Activated T-helper 9 cell treated with anti-CD3 and anti-CD28 coated beads, Interleukin-2, amount 50 U/mL, for 16 hours (primary cell): ENCODE measurements around the gene PBX3.
"Not testable (repeated sequence)": the region's sequence is repeated elsewhere in the genome, so short reads cannot be mapped to it uniquely, and the experiment has no call there.

ENCODE experiments used
- DNase-seq: peaks from one replicate; pipeline ENCODE4 v3.0.0-alpha.2; 2020; ENCODE audit warnings: low read depth

Gene PBX3

DNA sequence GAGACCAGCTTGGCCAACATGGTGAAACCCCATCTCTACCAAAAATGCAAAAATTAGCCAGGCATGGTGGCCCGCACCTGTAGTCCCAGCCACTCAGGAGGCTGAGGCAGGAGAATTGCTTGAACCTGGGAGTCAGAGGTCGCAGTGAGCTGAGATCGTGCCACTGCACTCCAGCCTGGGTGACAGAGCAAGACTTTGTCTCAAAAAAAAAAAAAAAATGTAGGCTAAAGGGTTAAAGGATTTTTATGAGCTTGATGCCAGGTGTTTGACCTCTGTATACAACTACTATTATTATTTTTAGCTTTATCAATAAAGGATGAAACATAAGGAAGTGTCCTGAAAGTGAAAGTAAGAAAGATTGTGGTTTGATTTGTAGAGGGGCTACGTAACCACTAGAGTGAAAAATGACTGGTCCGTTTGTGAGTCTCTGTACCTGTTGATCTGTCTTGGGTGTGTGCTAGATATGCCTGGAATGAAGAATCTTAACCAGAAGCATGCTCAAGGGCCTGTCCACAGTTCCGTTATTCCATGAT is 76.8 kb downstream of the PBX3 start:
- not testable (repeated sequence) for DNase-seq

DNA sequence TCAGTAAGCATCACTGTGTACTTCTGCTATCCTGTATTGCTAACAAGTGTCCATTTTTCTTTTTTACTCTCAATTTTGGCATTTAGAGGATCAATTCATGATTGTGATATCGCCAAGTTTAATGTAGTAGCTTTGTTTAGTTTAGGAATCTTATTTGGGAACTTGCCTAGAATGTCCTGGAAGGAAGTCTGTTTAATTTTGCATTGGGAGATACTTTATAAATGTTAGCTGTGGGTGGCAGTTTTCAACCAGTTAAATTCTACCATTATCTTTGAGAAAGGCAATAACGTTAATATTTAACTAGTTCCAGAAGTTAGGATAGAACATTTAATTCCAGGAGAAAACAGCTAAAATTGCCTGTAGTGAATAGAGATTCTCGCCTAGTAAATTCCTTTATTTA is 78.6 kb downstream of the PBX3 start:
- DNase-seq = no peak

DNA sequence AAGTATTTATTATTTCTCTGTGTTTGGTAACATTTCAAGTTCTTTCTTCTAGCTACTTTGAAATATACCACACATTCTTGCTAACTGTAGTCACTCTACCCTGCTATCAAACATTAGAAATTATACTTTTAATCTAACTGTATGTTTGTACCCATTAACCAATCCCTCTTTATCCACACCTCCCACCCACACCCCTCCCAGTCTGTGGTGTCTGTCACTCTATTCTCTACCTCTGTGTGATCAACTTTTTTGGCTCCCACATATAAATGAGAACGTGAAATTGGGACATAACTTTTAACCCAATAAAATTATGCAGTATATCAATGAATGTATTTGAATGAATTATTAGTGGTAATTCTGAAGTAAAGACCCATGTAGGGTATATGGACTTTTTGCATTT is 79.7 kb downstream of the PBX3 start:
- no peak for DNase-seq

DNA sequence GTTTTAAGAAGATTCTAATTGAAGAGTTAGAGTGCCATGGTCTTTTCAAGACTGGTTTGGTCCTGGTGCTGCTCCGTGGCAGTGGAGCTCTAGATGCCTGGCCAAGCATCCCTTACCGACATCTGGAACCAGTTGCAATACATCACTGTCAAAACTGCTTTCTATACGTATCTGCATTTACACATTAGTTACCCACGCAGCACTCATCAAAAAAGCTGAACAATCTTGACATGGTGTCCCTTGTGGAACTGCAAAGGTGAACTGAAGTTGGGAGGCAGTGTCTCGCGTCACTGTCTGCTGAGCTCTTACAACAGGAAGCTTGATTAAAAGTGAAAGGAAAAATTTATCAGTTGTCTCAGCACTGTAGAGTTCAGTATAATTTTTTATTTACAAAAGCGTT is 82.6 kb downstream of the PBX3 start:
- DNase-seq = no peak

DNA sequence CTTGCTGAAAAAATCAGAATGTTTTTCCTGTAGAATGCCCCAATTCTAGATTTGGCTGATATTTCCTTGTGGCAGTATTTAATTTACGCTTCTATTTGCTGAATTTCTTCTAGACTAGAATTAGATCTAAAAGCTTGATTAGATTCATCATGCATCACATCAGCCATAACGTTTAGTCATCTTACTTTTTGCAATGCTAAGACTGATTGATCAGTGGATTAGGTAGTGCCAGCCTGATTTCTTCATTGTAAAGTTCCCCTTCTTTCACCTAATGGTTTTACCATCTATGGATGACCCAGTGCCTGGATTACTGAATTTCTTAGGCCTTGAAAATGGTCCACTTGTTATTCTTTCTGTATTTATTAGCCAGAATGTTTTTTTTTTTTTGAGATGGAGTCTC is 83.9 kb downstream of the PBX3 start:
- no peak for DNase-seq

DNA sequence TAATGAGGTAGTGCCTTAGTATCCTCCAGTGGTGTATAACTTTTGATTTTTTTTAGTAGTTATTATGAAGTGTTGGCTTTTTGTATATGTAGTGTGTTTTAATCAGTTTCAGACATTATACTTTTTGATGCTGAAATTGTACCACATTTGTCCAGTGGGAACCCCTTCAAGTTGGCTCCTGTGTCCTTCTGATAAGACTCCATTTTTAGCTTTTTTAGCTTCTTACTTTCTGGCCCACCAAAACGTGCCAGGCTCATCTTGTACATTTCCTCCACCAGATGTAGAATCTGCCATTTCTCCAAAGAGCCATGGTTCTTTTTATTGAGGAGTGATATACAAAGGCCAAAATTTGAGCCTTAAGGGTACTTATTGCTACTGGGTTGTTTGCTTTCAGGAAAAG is 84.4 kb downstream of the PBX3 start:
- no peak for DNase-seq

DNA sequence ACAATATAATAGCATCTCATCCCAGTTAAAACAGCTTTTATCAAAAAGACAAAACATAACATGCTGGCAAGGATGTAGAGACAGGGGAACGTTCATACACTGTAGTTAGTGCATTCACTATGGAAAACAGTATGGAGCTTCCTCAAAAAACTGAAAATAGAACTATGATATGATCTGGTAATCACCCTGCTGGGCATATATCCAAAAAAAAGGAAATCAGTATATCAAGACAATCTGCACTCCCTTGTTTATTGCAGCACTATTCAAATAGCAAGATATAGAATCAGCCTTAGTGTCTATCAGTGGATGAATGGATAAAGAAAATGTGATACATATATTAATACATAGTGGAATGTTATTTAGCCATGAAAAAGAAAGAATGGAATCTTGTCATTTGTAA is 88.5 kb downstream of the PBX3 start:
- no peak for DNase-seq

DNA sequence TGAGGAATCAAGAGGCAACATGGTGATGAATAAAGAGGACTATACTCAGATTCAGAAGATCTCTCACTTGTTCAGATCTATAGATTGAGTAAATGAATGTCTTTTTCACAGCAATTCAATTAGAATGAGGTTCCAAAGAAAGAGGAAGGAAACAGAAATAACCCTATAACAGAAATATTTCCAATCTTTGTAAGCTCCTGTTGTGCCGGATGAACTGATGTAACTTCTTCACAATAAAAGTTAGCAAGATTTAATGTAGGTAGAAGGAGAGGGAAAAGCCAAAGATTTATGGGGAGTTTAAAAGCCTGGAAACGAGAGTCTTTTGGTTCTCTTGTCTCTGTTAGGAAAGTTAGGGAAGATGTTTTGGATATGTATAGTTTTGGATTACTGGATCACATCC is 92.1 kb downstream of the PBX3 start:
- no peak for DNase-seq

DNA sequence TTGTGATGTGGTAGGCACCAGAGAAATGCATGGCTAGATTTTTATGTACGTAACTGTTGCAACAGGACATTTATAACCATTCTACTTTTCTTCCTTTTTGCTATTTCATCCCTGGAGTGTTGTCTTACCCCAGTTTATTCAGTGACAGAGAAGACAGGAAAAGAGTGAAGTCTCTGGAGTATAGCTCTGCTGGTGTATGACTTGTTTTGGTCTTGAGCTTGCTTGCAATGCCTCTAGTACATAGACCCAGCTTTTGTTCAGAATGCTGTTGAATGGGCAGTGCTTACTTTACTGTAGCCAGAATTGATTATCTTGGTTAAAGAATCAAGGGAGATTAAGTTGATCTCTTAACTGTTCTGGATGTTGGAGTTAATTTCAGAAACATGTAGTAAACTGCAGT is 94.3 kb downstream of the PBX3 start:
- no peak for DNase-seq

DNA sequence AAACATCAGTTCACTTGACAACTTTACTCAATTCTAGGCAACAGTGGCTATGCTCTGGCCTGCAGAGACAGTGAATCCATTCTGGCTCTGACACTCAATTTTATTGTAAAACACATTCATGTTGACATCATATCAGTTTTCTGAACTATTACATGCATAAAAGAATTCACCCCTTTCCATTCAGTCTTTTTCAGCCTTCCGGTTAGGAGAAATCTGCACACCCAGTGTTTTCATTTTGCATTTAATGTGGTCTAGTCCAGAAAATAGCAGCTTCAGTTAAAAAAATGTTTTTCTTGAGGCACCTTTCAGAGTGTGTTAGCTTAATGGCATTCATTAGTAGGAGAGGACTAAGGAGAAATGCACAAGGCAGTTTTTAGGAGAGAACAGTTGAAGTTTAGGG is 95.1 kb downstream of the PBX3 start:
- DNase-seq = no peak

DNA sequence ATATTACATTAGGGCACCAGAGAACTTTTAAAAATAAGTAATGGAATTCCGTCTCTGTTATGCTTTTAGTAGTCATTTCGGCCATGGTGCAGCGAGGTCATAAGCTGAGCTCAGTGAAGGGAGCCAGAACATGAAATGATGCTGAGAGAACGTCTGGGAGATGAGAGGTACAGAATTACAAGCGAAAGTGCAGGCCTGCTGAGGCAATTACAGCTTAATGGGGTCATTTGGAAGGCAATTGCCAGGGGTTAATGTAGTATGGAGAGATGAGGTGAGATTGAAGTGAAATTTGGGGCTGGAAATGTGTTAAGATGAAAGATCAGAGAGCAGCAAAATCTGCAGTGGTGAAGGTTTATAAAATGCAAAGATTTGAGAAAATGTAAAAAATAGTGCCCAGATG is 96.5 kb downstream of the PBX3 start:
- DNase-seq = no peak

DNA sequence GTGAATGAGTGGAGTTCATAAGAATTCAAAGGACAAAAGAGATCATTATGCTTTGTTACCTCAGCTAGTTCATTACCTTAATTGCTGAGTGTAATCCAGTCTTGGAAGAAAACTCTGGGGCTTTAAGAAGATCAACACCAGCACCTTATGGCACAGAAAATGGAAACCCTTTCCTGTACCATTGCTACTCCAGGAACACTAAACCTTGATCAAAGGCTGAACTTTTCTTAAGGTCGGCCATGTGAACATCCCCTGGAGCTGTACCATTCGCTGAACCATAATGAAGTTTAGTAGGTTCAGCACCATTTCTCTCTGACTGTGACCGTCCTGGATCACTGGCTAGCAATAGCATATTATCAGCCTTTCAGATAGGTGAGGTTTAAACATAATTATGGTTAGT is 97.4 kb downstream of the PBX3 start:
- no peak for DNase-seq

DNA sequence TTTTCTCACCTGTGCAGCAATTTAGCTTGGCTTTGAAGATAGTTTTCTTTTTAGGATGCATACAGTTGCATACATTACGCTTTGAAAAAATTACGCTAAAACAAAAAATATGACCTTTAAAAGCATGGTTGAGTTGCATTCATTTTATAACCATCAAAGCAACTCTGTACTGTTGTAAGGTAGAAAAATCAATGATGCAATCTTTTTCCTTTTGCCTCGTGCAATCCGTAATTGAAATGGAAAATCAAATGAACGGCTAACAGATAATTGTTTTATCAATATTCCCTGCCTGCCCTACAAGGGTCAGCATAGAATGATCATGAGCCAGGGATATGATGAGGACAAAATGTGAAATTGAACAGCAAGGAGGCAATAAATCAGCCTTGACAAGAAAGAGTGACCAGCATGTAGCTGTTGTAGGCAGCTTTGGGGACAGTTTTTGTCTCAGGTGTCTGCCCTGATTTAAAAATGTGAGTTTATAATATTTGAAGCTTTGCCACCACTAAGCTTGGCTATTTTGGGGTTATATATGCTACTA is 98.2 kb downstream of the PBX3 start:
- DNase-seq = no peak

DNA sequence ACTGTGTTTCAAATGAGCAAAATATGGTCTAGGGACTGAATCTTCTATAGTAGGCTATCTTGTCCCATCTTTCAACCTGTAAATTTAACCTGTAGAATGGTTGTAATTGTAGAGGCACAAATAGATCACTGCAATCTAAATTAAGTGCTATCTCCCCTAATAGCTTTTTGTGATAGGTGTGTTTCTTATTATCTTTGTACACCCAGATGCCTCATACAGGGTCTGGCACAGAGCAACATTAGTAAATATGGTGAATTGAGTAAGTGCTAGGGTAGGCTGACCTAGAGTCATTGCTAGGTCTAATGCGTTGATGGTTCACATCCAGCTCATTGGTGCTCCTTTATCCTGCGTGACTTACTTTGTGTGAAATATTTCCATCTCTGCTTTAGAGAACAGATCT is 100.6 kb downstream of the PBX3 start:
- DNase-seq = no peak

DNA sequence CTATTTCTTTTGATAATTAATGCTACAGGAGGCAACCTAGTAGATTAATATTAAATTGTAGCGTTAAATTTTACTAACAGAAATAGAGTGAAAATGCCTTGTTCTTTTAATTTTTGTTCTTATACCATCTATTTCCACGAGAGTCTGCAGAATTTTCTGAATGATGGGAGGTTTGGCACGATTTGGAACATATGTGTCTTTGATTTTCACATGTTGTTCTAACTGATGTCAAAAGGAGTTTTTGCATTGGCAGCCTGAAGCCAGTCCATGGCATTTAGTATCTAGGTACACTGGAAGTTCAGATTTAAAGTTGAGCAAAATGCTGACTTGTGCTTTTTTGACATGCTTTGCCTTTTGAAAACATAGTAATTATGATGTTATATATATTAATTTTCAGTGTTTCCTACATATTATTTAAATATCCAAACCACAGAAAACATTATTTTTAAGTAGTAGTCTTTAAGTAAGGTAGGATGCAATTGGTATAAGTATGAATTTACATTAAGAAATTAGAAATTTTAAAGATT is 103.0 kb downstream of the PBX3 start:
- DNase-seq = no peak

DNA sequence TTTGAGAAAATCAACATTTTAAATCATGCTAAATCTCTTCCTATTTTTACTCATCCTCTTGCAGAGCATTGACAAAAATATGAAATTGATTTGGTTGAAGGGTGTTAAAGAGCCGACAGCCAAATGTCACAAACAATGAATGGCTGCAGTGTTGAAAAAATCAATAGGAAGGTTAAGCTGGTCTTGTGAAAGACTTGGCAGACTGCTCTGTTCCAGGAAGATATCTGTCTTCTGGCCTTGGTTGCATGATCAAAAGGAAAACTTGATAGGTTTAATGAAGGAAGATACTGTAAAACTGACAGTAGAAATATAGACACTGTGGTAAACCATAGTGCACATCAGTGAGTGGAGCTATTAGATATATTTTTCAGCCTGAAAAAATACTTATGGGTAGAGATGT is 103.6 kb downstream of the PBX3 start:
- no peak for DNase-seq

DNA sequence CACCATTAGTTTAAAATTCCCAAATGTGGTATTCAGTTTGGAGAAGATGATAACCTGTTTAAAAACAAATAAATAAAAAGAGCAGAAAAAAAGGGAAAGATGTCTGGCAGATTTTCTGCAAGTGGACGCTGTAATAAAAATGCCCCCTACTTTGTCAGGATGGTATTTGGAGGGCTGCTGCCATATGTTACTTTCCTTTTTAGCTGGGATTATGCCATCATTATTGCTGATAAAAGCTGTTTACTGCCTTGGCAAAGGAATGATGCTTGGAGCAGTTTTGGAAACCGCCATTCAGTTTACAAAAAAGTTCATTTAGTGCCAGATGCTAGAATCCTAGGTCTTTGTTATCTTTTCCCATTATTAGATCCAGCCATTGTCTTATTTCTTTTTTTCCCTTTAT is 104.8 kb downstream of the PBX3 start:
- DNase-seq = no peak

DNA sequence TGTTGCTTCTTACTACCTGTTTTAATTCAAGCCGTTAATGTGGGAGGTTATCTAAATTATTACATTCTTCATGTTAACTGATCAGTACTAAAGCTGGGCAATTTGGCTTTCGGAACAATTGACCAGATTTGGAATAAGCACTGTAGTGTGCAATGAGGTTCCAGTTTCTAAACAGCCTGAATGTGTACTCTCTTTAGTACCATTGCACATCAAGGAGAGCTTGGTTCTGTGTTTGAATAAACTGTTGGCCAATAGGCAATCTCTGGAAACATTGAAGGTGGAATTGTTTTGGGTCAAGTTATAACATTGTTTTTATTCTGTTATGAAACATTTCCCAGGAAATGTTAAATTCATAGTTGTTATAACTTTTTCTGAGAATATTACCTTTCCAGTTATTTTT is 105.2 kb downstream of the PBX3 start:
- no peak for DNase-seq

DNA sequence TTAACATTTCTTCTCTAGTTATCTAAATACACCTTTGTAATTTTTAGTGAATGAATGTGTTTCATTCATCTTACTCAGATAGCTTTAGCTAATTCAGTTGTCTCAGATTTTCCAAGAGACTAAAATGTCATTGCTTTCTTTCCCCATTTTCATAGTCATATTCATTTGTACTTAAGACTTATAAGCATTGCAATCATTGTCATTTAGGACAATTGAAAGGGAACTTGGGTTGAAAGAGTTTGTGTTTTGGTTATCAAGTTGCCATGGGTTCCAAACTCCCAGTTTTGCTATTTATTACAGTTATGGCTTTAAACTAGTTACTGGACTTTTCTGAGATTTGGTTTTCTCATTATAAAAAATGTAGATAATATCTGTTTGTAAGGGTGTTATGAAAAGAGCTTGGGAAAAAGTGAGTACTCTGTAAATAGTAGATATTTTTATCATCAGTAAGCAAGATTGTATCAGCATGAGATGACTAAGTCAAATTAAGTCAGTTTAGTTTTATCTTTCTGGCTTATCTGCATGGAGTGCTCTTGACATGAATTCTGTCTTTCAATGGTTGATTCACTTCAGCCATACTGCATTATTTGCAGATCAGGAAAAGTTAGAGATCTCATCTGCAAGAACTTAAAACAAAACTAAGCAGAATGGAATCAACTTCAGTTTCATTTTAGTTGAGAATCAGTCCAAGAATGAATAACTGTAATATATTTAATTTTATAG is 107.5 kb downstream of the PBX3 start:
- no peak for DNase-seq

DNA sequence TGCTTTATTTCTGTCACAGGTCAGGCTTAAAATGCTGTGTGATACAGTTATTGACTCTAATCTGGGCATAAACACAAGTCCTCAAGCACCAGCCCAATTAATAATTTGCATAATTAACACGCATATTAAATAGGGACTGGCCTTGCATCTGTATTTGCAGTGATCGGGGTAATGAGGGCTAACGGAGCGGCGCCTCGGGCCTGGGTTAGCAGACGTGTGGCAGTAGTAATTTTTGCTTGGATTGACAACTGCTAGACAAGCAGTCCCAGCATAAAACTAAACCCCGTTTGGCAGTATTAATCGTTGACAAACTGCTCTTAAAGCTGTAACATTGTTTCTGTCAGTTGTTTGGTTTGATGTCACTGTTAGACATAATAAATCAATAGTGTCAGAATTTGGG is 109.2 kb downstream of the PBX3 start:
- DNase-seq = no peak

DNA sequence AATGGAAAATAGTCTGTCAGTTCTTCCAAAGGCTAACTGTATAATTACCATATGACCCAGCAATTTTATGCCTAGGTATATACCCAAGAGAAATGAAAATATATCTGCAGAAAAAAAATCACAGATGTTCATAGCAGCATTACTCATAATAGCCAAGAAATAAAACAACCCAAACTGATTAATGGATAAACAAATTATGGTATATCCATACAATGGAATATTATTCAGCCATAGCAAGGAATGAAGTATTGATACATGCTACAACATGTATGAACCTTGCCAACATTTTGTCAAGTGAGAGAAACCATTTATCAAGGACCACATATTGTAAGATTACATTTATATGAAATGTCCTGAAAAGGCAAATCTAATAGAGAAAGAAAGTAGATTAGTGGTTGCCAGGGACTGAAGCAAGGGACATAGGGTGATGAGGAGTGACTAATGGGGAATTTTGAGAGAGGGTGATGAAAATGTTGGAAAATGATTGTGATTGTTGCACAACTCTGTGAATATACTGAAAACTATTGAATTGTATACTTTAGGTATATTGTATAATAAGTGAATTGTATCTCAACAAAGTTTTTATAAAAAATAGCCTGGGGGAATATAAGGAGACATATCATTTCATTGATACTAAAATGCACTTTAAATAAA is 114.4 kb downstream of the PBX3 start:
- DNase-seq = no peak

DNA sequence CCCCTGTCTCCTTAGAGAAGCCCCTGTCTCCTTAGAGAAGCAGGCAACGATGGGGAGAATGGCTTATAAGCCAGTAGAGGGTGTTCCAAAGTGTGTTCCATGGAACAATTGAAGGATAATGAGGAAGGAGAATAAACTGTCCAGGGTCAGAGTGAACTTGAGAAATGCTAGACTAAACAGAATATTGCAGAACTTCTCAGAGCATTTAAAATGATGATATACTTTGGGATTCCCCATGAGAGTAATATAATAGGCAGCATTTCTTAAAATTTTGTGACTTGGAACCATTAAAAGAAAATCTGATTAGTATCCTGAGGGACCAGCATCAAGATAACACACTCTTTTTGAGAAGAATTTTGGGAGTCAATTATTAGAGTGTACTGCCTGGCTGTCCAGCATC is 116.8 kb downstream of the PBX3 start:
- no peak for DNase-seq

DNA sequence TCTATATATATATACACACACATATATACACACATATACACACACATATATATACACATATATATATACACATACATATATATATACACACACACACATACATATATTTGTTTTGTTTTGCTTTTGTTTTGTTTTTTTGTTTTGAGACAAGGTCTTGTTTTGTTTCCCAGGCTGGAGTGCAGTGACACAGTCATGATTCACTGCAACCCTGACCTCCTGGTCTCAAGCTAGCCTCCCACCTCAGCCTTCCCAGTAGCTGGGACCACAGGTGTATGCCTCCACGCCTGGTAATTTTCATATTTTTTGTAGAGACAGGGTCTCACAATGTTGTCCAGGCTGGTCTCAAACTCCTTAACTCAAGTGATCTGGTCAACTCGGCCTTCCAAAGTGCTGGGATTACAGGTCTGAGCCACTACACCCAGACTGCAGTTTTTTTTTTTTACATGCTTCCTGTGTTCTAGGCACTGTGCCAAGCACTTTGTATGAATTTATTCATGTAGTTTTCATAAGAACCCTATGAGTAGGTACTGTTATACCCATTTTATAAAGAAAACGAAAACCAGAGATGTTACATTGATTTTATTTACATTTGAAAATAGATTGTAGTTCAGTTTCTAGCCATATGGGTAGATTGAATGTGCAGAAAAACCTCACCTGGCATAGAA is 120.7 kb downstream of the PBX3 start:
- no peak for DNase-seq
